ENCODE measurements around the gene PUSL1.
A peak's percentile ranks its signal among the peaks of the same experiment; 100 is the strongest.

PUSL1 gene

DNA sequence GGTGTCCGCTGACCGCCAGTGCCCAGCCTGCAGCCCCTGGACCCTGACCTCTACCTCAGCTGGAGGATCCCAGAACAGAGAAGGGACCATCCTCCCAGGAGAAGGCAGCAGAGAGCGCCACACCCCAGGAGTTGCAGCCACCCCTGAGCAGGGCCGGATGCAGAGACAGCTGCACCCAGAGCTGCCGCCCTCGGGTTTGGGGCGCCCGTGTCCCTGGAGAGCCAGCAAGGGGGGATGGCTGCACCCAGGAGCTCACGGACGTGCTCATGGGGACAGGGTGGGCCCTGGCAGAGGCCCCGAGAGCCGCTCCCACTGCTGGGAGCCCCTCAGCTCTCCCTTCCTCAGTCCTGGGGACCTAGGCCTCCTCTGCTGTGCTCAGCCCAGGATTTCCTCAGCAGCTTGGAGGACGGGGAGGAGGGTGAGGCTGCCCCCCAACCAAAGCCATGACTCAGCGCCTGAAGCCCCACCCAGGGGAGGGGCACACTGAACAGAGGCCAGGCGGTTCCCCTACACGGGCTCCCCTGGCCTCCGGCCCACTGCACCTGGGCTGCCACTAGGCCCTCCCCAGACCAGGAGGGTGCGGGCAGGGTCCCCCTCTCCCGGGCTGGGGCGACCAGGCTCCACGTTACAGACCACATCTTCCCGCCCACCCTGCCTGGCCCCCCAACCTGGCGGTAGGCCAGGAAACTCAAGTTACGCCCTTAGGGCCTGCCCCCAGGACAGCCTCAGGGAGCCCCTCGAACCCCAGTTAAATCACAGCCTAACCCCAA, 2.9 kb upstream of the PUSL1 start:
- TF ChIP-seq, protein P1, sequence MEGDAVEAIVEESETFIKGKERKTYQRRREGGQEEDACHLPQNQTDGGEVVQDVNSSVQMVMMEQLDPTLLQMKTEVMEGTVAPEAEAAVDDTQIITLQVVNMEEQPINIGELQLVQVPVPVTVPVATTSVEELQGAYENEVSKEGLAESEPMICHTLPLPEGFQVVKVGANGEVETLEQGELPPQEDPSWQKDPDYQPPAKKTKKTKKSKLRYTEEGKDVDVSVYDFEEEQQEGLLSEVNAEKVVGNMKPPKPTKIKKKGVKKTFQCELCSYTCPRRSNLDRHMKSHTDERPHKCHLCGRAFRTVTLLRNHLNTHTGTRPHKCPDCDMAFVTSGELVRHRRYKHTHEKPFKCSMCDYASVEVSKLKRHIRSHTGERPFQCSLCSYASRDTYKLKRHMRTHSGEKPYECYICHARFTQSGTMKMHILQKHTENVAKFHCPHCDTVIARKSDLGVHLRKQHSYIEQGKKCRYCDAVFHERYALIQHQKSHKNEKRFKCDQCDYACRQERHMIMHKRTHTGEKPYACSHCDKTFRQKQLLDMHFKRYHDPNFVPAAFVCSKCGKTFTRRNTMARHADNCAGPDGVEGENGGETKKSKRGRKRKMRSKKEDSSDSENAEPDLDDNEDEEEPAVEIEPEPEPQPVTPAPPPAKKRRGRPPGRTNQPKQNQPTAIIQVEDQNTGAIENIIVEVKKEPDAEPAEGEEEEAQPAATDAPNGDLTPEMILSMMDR (IDR thresholded peaks at IDR 0.05; ENCODE audit: control insufficient read depth, insufficient read depth, low read depth, low read length, missing control alignments): no peak
- peak overlapping the region; percentile 76 for H3K4me3 ChIP-seq (ENCODE audit: control insufficient read depth, low read depth, low read length)
- peak; percentile 24 for DNase-seq (ENCODE audit: low read depth)

DNA sequence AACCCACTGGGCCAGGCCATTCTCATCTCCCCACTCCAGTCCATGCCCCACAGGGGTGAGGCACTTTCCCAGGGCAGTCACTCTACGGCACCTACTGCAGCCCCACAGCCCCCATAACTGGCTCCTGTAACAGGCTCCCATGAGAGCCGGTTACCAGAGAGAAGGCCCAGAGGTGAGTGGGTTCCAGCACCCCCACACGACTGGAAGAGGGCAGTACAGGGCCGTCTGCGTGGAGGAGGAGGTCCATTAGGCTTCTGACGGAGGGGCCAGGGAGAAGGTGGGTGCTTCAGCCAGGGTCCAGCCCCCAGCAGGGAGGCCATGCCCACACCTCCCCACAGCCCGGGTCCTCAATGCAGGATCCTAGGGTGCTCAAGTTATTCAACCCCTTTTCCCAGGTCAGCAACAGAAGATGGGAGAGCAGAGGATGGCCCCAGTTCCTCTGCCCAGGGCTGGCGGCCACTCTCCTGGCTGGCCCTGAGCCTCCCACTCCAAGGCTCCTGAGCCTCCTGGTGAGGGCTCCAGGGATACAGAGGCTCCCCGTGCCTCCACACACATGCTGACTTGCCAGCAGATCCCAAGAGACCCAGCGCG, 2.2 kb upstream of the PUSL1 start:
- DNase-seq (ENCODE audit: low read depth): no peak
- H3K4me3 ChIP-seq (ENCODE audit: control insufficient read depth, low read depth, low read length): peak overlapping the region; percentile 76
- TF ChIP-seq, protein P1 (IDR thresholded peaks at IDR 0.05; ENCODE audit: control insufficient read depth, insufficient read depth, low read depth, low read length, missing control alignments): peak; percentile 48

DNA sequence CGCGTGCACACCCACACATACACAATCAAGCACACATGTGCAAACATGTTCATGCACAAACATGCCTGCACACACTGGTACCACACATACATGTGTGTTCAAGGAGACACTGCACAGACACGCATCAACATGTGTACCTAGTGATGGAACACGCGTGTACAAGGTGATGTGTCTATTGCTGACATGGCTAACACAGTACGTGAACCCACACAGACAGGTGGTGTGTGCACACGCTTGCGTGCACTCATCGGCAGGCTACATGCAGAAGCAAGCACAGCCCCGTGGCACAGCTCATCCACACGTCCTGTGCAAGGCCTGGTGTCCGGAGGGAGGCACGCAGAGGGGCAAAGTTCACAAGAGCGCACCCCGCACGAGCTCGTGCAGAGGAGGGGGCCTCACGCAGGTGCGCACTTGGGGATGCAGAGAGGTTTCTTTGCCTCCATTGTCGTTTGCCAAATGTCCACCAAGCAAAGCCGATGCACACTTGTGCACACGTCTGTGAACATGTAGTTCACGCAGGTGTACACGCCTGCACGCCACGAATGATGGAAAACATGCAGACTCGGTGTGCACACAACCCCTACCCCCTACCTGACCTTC, 1.6 kb upstream of the PUSL1 start:
- DNase-seq (ENCODE audit: low read depth): no peak
- TF ChIP-seq, protein P1 (IDR thresholded peaks at IDR 0.05; ENCODE audit: control insufficient read depth, insufficient read depth, low read depth, low read length, missing control alignments): no peak
- peak overlapping the region; percentile 76 for H3K4me3 ChIP-seq (ENCODE audit: control insufficient read depth, low read depth, low read length)

DNA sequence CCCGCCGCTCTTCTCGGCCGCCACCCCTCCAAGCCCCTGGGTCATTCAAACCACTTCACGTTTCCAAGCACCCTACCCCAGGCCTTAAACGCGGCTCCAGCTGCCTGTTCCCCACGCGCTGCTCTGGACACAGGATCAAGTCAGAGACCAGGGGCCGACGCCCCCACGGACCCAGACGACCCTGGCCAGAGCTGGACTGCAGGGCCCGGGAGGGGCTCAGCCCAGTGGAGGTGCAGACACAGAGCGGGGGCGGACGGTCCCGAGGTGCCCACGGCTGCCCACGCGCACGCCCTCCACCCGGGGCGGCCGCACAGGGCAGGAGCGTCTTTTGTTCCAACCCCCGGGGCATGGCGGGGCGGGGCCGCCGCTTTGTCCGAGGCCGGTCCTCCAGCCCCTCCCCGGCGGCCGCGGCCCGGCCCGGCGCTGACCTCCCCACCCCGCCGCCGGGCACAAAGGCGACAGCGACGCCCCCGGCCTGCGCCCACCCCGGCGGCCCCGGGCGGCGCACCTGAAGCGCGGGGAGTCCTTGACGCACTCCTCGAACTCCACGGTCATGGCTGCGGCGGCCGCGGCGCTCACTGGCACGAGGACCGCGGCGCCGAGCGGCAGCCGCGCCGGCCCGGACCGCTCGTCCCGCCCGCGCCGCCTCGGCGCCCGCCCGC, 1.0 kb upstream of the PUSL1 start:
- peak overlapping the region; percentile 76 for H3K4me3 ChIP-seq (ENCODE audit: control insufficient read depth, low read depth, low read length)
- TF ChIP-seq, protein P1 (IDR thresholded peaks at IDR 0.05; ENCODE audit: control insufficient read depth, insufficient read depth, low read depth, low read length, missing control alignments): no peak
- DNase-seq (ENCODE audit: low read depth): no peak

DNA sequence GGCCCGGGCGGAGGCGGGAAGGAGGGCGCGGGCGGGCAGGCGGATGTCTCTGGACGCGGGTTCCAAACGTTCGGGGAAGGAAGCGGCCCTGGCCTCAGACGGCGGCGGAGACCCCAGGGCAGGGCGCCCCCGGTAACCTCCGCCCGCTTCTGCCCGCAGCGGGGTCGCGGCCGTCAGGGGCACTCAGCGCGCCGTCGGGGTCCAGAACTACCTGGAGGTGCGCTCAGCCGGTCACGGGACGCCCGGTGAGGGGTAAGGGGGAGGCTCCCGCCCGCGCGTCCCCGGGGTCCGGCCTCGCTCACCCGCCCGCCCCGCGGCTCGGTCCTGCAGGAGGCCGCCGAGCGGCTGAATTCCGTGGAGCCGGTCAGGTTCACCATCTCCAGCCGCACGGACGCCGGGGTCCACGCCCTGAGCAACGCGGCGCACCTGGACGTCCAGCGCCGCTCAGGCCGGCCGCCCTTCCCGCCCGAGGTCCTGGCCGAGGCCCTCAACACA, 406 bp downstream of the PUSL1 start:
- TF ChIP-seq, protein P1 (IDR thresholded peaks at IDR 0.05; ENCODE audit: control insufficient read depth, insufficient read depth, low read depth, low read length, missing control alignments): no peak
- DNase-seq (ENCODE audit: low read depth): no peak
- H3K4me3 ChIP-seq (ENCODE audit: control insufficient read depth, low read depth, low read length): peak overlapping the region; percentile 58
